ENCODE data around the gene GON4L. TPM values are rescaled to one million over a fixed set of nuclear protein-coding genes. Genes with fewer than 3 reads are reported as not detected.
"Not testable (repeated sequence)": the region's sequence is repeated elsewhere in the genome, so short reads cannot be mapped to it uniquely, and the experiment has no call there.

GON4L gene
- polyA plus RNA-seq, 1 of the 3 experiments (the other 2 are of a cell fraction), result 16.5 TPM

- CTCF ChIA-PET, result interaction anchor here (3.7 kb wide), 1 partner anchor 17 kb away, joined by 18 read pairs; no protein-coding TSS in a partner anchor
Measured at GRCh38 chr1:155712636-155713035, 144.4 kb downstream of the GON4L start.

GRCh38 chr1:155711457-155711856 is 145.6 kb downstream of the GON4L start:
- H4K20me1 ChIP-seq (ENCODE audit: insufficient read depth); DNase-seq; H2AFZ ChIP-seq (ENCODE audit: low read depth); H3K9me3 ChIP-seq; POLR2A ChIA-PET; H3K27me3 ChIP-seq (ENCODE audit: insufficient read depth); CTCF ChIA-PET; H3K4me1 ChIP-seq (ENCODE audit: control insufficient read depth in 1 of 2, insufficient read depth in 2 of 2, low read depth in 1 of 2, low read length in 1 of 2); H3K27ac ChIP-seq (ENCODE audit: low read depth in 2 of 2, low read length in 1 of 2); H3K9ac ChIP-seq; H3K4me2 ChIP-seq; H3F3A ChIP-seq (replicated peaks; ENCODE audit: insufficient read depth); H3K4me3 ChIP-seq (ENCODE audit: low read depth in 2 of 2, low read length in 1 of 2); H3K9me2 ChIP-seq: not testable (repeated sequence)
- H3K36me3 ChIP-seq (replicated peaks in 1 of 2; ENCODE audit: control insufficient read depth in 1 of 2, insufficient read depth in 2 of 2, low read length in 1 of 2), result peaks cover 25 to 30% of the 10 kb centered on the region in 2 experiments
- peaks cover 76% of the 10 kb centered on the region for H3K79me2 ChIP-seq (ENCODE audit: insufficient read depth)
- 96% methylated on average over 3 of the region's 3 CpGs for WGBS (ENCODE audit: low lambda C conversion rate)

More at GRCh38 chr1:155712636-155713035, 144.4 kb downstream of the GON4L start:
- peaks cover 72% of the 10 kb centered on the region for H3K79me2 ChIP-seq (ENCODE audit: insufficient read depth)
- POLR2A ChIA-PET; H3K4me1 ChIP-seq (ENCODE audit: control insufficient read depth in 1 of 2, insufficient read depth in 2 of 2, low read depth in 1 of 2, low read length in 1 of 2); H3K4me2 ChIP-seq; H3K9me3 ChIP-seq; H3K27ac ChIP-seq (ENCODE audit: low read depth in 2 of 2, low read length in 1 of 2); H3K4me3 ChIP-seq (ENCODE audit: low read depth in 2 of 2, low read length in 1 of 2); H3K27me3 ChIP-seq (ENCODE audit: insufficient read depth); H3K9me2 ChIP-seq; DNase-seq; H3F3A ChIP-seq (replicated peaks; ENCODE audit: insufficient read depth); H2AFZ ChIP-seq (ENCODE audit: low read depth); H4K20me1 ChIP-seq (ENCODE audit: insufficient read depth); H3K9ac ChIP-seq: not testable (repeated sequence)
- TF ChIP-seq SMC3 (IDR thresholded peaks at IDR 0.05; ENCODE audit: low read depth, low read length) (peak; percentile 21; the same call in 1 of the 2 replicates), RAD21 (IDR thresholded peaks at IDR 0.05; ENCODE audit: low read length) (peak; percentile 52)
- WGBS (ENCODE audit: low lambda C conversion rate), result 96% methylated on average over 3 of the region's 3 CpGs
- H3K36me3 ChIP-seq (replicated peaks in 1 of 2; ENCODE audit: control insufficient read depth in 1 of 2, insufficient read depth in 2 of 2, low read length in 1 of 2), result peaks cover 27 to 30% of the 10 kb centered on the region in 2 experiments

DNA sequence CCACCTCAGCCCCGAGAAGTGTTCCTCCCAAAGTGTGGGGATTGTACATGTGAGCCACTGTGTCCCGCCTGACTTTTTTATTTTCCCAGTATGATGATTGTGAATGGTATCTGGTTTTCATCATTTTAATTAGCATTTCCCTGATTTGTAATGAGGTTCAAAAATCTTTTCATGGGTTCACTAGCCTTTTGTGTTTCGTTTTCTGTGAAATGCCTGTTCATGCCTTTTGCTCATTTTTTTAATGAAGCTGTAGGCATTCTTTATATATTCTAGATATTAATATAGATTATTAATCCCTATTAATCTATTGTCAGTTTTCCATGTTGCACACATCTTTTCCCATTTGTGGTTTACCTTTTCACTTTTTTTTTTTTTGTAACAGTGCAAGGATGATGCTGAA is 147.6 kb downstream of the GON4L start:
- POLR2A ChIA-PET, result no interaction called here
- Histone ChIP-seq H3K27me3 (ENCODE audit: insufficient read depth) (no peaks in the 10 kb centered on the region), H3K4me1 (ENCODE audit: control insufficient read depth in 1 of 2, insufficient read depth in 2 of 2, low read depth in 1 of 2, low read length in 1 of 2) (no peaks in the 10 kb centered on the region), H3K79me2 (ENCODE audit: insufficient read depth) (peaks cover 79% of the 10 kb centered on the region), H3F3A (replicated peaks; ENCODE audit: insufficient read depth) (no peaks in the 10 kb centered on the region), H3K27ac (ENCODE audit: low read depth in 2 of 2, low read length in 1 of 2) (no peak overlapping the region), H3K9me2 (no peaks in the 10 kb centered on the region), H4K20me1 (ENCODE audit: insufficient read depth) (peaks cover 8% of the 10 kb centered on the region; the same call in 1 of the 2 replicates), H3K9me3 (0 out of 2 replicates have a peak, but pooled peaks cover 7% of the 10 kb centered on the region), H2AFZ (ENCODE audit: low read depth) (no peak overlapping the region), H3K9ac (no peak overlapping the region), H3K4me3 (ENCODE audit: low read depth in 2 of 2, low read length in 1 of 2) (no peak overlapping the region), H3K4me2 (no peak overlapping the region), H3K36me3 (replicated peaks in 1 of 2; ENCODE audit: control insufficient read depth in 1 of 2, insufficient read depth in 2 of 2, low read length in 1 of 2) (peaks cover 20 to 30% of the 10 kb centered on the region in 2 experiments)
- no peak for TF ChIP-seq JUND (IDR thresholded peaks at IDR 0.05)
- no peak for TF ChIP-seq NRF1 (IDR thresholded peaks at IDR 0.05; ENCODE audit: low read depth, low read length)
- no peak for TF ChIP-seq TCF12 (IDR thresholded peaks at IDR 0.05)
- no peak for TF ChIP-seq EP300 (IDR thresholded peaks at IDR 0.05; ENCODE audit: borderline replicate concordance in 1 of 2, low read depth in 1 of 2, low read length in 1 of 2)
- TF ChIP-seq, protein P1, sequence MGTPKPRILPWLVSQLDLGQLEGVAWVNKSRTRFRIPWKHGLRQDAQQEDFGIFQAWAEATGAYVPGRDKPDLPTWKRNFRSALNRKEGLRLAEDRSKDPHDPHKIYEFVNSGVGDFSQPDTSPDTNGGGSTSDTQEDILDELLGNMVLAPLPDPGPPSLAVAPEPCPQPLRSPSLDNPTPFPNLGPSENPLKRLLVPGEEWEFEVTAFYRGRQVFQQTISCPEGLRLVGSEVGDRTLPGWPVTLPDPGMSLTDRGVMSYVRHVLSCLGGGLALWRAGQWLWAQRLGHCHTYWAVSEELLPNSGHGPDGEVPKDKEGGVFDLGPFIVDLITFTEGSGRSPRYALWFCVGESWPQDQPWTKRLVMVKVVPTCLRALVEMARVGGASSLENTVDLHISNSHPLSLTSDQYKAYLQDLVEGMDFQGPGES (IDR thresholded peaks at IDR 0.05; ENCODE audit: low read depth, low read length), result no peak
- TF ChIP-seq YY1 (IDR thresholded peaks at IDR 0.05; ENCODE audit: low read depth), result no peak
- TF ChIP-seq RCOR1 (IDR thresholded peaks at IDR 0.05; ENCODE audit: low read length), result no peak
- no peak for TF ChIP-seq GATA2 (CRISPR knock-in tag; IDR thresholded peaks at IDR 0.05)
- CTCF ChIA-PET, result no interaction called here
- WGBS (ENCODE audit: low lambda C conversion rate), result 94% methylated on average over 3 of the region's 3 CpGs
- DNase-seq, result no peak
